ENCODE data around the gene ALDH8A1.

Gene ALDH8A1

GRCh38 chr6:134925800-134926199 lies 24.1 kb downstream of the ALDH8A1 start:
- Histone ChIP-seq H3K9ac (ENCODE audit: low read length) (no peak overlapping the region), H3K79me2 (ENCODE audit: insufficient read depth, low read length) (no peaks in the 10 kb centered on the region), H3K36me3 (ENCODE audit: insufficient read depth, low read length) (no peaks in the 10 kb centered on the region), H3K4me2 (ENCODE audit: low read length) (no peak overlapping the region), H3K4me1 (ENCODE audit: insufficient read depth, low read length, severe bottlenecking) (no peaks in the 10 kb centered on the region), H3K4me3 (ENCODE audit: low read depth, low read length, poor library complexity, severe bottlenecking) (no peak overlapping the region), H2AFZ (ENCODE audit: low read length) (no peak overlapping the region), H3K9me2 (ENCODE audit: low read depth, low read length) (no peaks in the 10 kb centered on the region), H3K27ac (ENCODE audit: low read depth, low read length, poor library complexity, severe bottlenecking) (no peak overlapping the region), H4K20me1 (ENCODE audit: insufficient read depth, low read length) (no peaks in the 10 kb centered on the region), H3K9me3 (ENCODE audit: low read length) (no peaks in the 10 kb centered on the region), H3K27me3 (ENCODE audit: insufficient read depth, low read length) (no peaks in the 10 kb centered on the region), H3F3A (ENCODE audit: insufficient read depth, low read length) (no peaks in the 10 kb centered on the region)
- no peak for TF ChIP-seq CTCF (IDR thresholded peaks at IDR 0.05; ENCODE audit: low read length)
- TF ChIP-seq EZH2 (IDR thresholded peaks at IDR 0.05; ENCODE audit: borderline replicate concordance, low read length) = no peak

- Histone ChIP-seq H3K9me3 (ENCODE audit: low read length) (no peaks in the 10 kb centered on the region), H3K36me3 (ENCODE audit: insufficient read depth, low read length) (no peaks in the 10 kb centered on the region), H3K4me2 (ENCODE audit: low read length) (no peak overlapping the region), H3K4me3 (ENCODE audit: low read depth, low read length, poor library complexity, severe bottlenecking) (no peak overlapping the region), H3K27ac (ENCODE audit: low read depth, low read length, poor library complexity, severe bottlenecking) (no peak overlapping the region), H3K9me2 (ENCODE audit: low read depth, low read length) (no peaks in the 10 kb centered on the region), H3K27me3 (ENCODE audit: insufficient read depth, low read length) (no peaks in the 10 kb centered on the region), H3K9ac (ENCODE audit: low read length) (no peak overlapping the region), H3K79me2 (ENCODE audit: insufficient read depth, low read length) (no peaks in the 10 kb centered on the region), H2AFZ (ENCODE audit: low read length) (no peak overlapping the region), H3F3A (ENCODE audit: insufficient read depth, low read length) (no peaks in the 10 kb centered on the region), H3K4me1 (ENCODE audit: insufficient read depth, low read length, severe bottlenecking) (no peaks in the 10 kb centered on the region), H4K20me1 (ENCODE audit: insufficient read depth, low read length) (no peaks in the 10 kb centered on the region)
- TF ChIP-seq EZH2 (IDR thresholded peaks at IDR 0.05; ENCODE audit: borderline replicate concordance, low read length) = no peak
- no peak for TF ChIP-seq CTCF (IDR thresholded peaks at IDR 0.05; ENCODE audit: low read length)
These were observed 28.1 kb downstream of the ALDH8A1 start for GRCh38 chr6:134921721-134922261.

- H3K79me2 ChIP-seq (ENCODE audit: insufficient read depth, low read length) = no peaks in the 10 kb centered on the region
- TF ChIP-seq CTCF (IDR thresholded peaks at IDR 0.05; ENCODE audit: low read length) (no peak), EZH2 (IDR thresholded peaks at IDR 0.05; ENCODE audit: borderline replicate concordance, low read length) (no peak)
These were observed 28.6 kb downstream of the ALDH8A1 start for GRCh38 chr6:134921276-134921675.

More at GRCh38 chr6:134921276-134921675, 28.6 kb downstream of the ALDH8A1 start:
- no peak overlapping the region for H2AFZ ChIP-seq (ENCODE audit: low read length)
- no peak overlapping the region for H3K4me3 ChIP-seq (ENCODE audit: low read depth, low read length, poor library complexity, severe bottlenecking)
- H3K9me2 ChIP-seq (ENCODE audit: low read depth, low read length) = no peaks in the 10 kb centered on the region
- no peaks in the 10 kb centered on the region for H3K9me3 ChIP-seq (ENCODE audit: low read length)
- H3K4me2 ChIP-seq (ENCODE audit: low read length) = no peak overlapping the region
- H3K4me1 ChIP-seq (ENCODE audit: insufficient read depth, low read length, severe bottlenecking) = no peaks in the 10 kb centered on the region
- no peaks in the 10 kb centered on the region for H3K27me3 ChIP-seq (ENCODE audit: insufficient read depth, low read length)
- no peaks in the 10 kb centered on the region for H3K36me3 ChIP-seq (ENCODE audit: insufficient read depth, low read length)
- no peaks in the 10 kb centered on the region for H4K20me1 ChIP-seq (ENCODE audit: insufficient read depth, low read length)
- no peaks in the 10 kb centered on the region for H3F3A ChIP-seq (ENCODE audit: insufficient read depth, low read length)
- H3K9ac ChIP-seq (ENCODE audit: low read length) = no peak overlapping the region
- no peak overlapping the region for H3K27ac ChIP-seq (ENCODE audit: low read depth, low read length, poor library complexity, severe bottlenecking)
